VCaP (cell line): Measurements from ENCODE around the gene ZNF750.
A peak's percentile ranks its signal among the peaks of the same experiment; 100 is the strongest.

Experiments used
- H3K27ac ChIP-seq: fragments of 450-650 bp; 2 replicates; pipeline ENCODE4 v1.5.1; 2017
- CTCF ChIP-seq: fragments of 450-650 bp; conservative IDR thresholded peaks from 2 replicates; pipeline ENCODE4 v1.5.1; 2017; ENCODE audit warnings: mild to moderate bottlenecking, moderate library complexity

The ZNF750 gene

GRCh38 chr17:82882715-82883418 lies 43.0 kb upstream of the ZNF750 start:
- peak overlapping the region; percentile 99 for H3K27ac ChIP-seq
- no peak; the same call in 1 of the 2 replicates for TF ChIP-seq CTCF

- no peak for TF ChIP-seq CTCF
These were observed 42.3 kb upstream of the ZNF750 start for GRCh38 chr17:82881900-82882714.

GRCh38 chr17:82881324-82881823 lies 41.6 kb upstream of the ZNF750 start:
- no peak for TF ChIP-seq CTCF
- peak overlapping the region; percentile 99 for H3K27ac ChIP-seq

More at GRCh38 chr17:82881900-82882714, 42.3 kb upstream of the ZNF750 start:
- H3K27ac ChIP-seq: peak overlapping the region; percentile 99

- H3K27ac ChIP-seq: peak overlapping the region; percentile 99; the same call in 1 of the 2 replicates
- TF ChIP-seq CTCF: no peak
These were observed 41.0 kb upstream of the ZNF750 start for GRCh38 chr17:82880620-82881323.

- TF ChIP-seq CTCF: no peak
- peak overlapping the region; percentile 99; the same call in 1 of the 2 replicates for H3K27ac ChIP-seq
These were observed 39.4 kb upstream of the ZNF750 start for GRCh38 chr17:82879241-82879640.

GRCh38 chr17:82878527-82878926 lies 38.7 kb upstream of the ZNF750 start:
- no peak for TF ChIP-seq CTCF
- peak overlapping the region; percentile 99 for H3K27ac ChIP-seq
